ENCODE results near the gene UGCG.

GRCh38 chr9:111970827-111971226, 74.2 kb downstream of the UGCG start:
- TF ChIP-seq CTCF (IDR thresholded peaks at IDR 0.05) (no peak), ZFX (IDR thresholded peaks at IDR 0.05; ENCODE audit: borderline replicate concordance) (no peak)
